A549 (cell line): ENCODE results near the gene AAMP.

ENCODE experiments used
- CTCF ChIP-seq: fragments of >200 bp; sonication (Bioruptor Twin); formaldehyde crosslinking; IDR thresholded peaks from 3 replicates; pipeline ENCODE4 v1.5.1; 2016
- RNF2 ChIP-seq: fragments of 200-600 bp; sonication (generic); IDR thresholded peaks from 2 replicates; pipeline ENCODE4 v1.6.1; 2016; ENCODE audit warnings: low read depth, mild to moderate bottlenecking, antibody characterized with exemption, moderate library complexity, borderline replicate concordance

GRCh38 chr2:218257390-218257981 is 12.5 kb downstream of the AAMP start:
- TF ChIP-seq CTCF (peak; percentile 43), RNF2 (no peak)
